ENCODE data around the gene UGT1A9.

The UGT1A9 gene

DNA sequence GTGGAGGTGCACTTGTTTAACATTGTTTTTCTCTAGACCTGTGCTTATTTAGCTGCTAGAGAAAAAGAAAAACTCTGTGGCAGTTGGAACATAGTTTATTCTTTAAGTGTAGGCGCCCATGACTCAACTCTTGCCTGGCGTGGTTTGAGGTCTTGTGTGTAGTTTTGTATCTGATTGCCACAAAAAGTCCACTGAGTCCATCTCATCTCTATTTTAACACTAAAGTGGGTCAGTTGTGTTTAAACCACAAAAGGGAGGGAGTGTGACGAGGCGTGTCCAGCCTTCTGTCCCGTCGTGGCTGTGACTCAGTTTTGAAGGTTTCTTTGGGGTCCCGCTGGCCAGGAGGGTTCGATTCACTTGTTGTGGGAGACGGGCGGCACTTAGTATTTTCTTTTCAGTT is 15.3 kb upstream of the UGT1A9 start:
- FAIRE-seq (no peak), DNase-seq (ENCODE audit: insufficient read length) (no peak)
- TF ChIP-seq TAF1 (IDR thresholded peaks at IDR 0.05; ENCODE audit: borderline replicate concordance, low read depth, low read length) (no peak), POLR2A (IDR thresholded peaks at IDR 0.05; ENCODE audit: low read depth, low read length) (no peak), POLR2AphosphoS5 (IDR thresholded peaks at IDR 0.05; ENCODE audit: low read depth, low read length) (no peak)

DNA sequence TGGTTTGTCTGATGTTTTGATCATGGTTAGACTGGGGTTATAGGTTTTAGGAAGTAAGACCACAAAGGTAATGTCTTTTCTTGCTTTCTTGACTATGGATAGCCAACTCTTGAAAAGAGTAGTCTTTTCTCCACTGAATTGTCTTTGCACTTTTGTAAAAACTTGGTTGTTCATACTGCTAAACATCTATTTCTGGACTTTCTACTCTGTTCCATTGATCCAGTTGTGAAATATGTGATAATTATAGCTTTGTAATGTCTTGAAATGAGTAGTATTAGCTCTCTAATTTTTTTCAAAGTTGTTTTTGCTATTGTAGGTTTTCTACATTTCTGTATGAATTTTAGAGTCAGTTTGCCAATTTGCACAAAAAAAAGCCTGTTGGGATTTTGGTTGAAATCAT is 13.1 kb upstream of the UGT1A9 start:
- no peak for FAIRE-seq
- TF ChIP-seq TAF1 (IDR thresholded peaks at IDR 0.05; ENCODE audit: borderline replicate concordance, low read depth, low read length) (no peak), POLR2A (IDR thresholded peaks at IDR 0.05; ENCODE audit: low read depth, low read length) (no peak), POLR2AphosphoS5 (IDR thresholded peaks at IDR 0.05; ENCODE audit: low read depth, low read length) (no peak)
- DNase-seq (ENCODE audit: insufficient read length) = no peak

DNA sequence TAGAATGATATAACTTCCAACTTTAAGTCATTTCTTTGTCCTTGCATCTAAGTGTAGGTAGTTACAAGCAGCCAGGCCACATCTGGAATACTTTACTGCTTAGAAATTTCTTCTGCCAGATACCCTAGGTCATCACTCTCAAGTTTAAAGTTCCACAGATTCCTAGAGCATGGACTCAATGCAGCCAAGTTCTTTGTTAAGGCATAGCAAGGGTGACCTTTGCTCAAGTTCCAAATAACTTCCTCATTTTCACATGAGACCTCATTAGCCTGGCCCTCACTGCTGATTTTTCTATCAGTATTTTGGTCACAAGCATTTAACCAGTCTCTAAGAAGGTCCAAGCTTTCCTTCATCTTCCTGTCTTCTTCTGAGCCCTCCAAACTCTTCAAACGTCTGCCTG is 7.8 kb upstream of the UGT1A9 start:
- DNase-seq (ENCODE audit: insufficient read length) = no peak
- FAIRE-seq = no peak
- TF ChIP-seq POLR2A (IDR thresholded peaks at IDR 0.05; ENCODE audit: low read depth, low read length) (no peak), TAF1 (IDR thresholded peaks at IDR 0.05; ENCODE audit: borderline replicate concordance, low read depth, low read length) (no peak), POLR2AphosphoS5 (IDR thresholded peaks at IDR 0.05; ENCODE audit: low read depth, low read length) (no peak)

DNA sequence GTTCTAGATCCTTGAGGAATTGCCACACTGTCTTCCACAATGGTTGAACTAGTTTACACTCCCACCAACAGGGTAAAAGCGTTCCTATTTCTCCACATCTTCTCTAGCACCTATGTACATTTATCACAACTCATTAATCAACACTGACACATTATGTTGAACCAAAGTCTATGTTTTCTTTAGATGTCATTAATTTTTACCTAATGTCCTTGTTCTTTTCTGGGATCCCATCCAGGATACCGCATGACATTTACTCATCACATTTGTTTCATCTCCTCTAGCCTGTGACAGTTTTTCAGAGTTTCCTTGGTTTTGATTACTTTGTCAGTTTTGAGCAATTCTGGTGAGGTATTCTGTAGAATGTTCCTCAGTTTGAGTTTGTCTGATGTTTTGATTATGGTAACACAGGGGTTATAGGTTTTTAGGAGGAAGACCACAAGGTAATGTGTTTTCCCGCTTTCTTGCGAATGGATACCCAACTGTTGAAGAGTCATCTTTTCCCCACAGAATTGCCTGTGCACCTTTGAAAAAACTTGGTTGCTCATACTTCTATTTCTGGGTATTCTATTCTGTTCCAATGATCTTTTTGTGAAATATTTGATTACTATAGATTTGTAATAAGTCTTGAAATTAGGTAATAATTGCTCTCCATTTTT is 3.0 kb upstream of the UGT1A9 start:
- FAIRE-seq = no peak
- no peak for TF ChIP-seq TAF1 (IDR thresholded peaks at IDR 0.05; ENCODE audit: borderline replicate concordance, low read depth, low read length)
- no peak for TF ChIP-seq POLR2AphosphoS5 (IDR thresholded peaks at IDR 0.05; ENCODE audit: low read depth, low read length)
- TF ChIP-seq POLR2A (IDR thresholded peaks at IDR 0.05; ENCODE audit: low read depth, low read length) = no peak
- no peak for DNase-seq (ENCODE audit: insufficient read length)

DNA sequence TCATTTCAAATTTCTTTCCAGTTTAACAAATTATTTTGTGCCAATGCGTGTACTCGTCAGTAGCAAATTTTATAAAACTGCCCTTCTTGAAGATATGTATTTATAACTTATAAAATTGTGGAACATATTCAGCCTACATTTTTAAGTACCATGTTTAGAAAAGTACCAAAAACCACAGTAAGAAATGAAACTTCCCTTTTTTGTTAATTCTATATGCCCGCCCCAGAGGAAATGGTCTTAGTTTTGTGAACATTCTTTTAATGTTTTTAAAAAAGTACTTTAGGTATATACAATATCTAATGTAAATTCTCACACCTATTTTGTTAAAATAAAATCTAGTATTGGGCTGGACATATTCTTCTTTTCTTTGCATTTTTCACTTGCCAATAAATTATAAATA is 1.2 kb downstream of the UGT1A9 start:
- FAIRE-seq = no peak
- no peak for DNase-seq (ENCODE audit: insufficient read length)

DNA sequence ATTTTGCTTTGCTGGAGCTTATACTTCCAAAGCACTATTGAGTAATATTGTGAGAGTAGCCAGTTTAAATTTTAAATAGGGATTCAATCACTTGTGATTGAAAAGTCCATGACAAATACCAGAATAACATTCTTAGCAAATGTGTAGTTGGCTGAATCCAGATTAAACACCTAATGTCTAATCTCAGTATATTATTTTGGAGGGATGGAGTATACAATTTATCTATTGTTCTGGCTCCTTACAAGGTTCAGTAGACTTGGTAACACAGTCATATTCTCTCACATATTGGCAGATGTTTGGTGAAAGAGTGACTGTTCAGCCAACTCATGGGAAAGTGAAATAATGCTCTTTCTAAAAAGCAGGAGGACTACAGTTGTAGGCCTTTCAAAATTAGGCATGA is 2.2 kb downstream of the UGT1A9 start:
- DNase-seq (ENCODE audit: insufficient read length) = no peak
- no peak for TF ChIP-seq TAF1 (IDR thresholded peaks at IDR 0.05; ENCODE audit: borderline replicate concordance, low read depth, low read length)
- TF ChIP-seq POLR2A (IDR thresholded peaks at IDR 0.05; ENCODE audit: low read depth, low read length) = no peak
- no peak for TF ChIP-seq POLR2AphosphoS5 (IDR thresholded peaks at IDR 0.05; ENCODE audit: low read depth, low read length)
- no peak for FAIRE-seq

More for the DNA sequence above, 1.2 kb downstream of the UGT1A9 start:
- TF ChIP-seq POLR2A (IDR thresholded peaks at IDR 0.05; ENCODE audit: low read depth, low read length) (no peak), TAF1 (IDR thresholded peaks at IDR 0.05; ENCODE audit: borderline replicate concordance, low read depth, low read length) (no peak), POLR2AphosphoS5 (IDR thresholded peaks at IDR 0.05; ENCODE audit: low read depth, low read length) (no peak)

DNA sequence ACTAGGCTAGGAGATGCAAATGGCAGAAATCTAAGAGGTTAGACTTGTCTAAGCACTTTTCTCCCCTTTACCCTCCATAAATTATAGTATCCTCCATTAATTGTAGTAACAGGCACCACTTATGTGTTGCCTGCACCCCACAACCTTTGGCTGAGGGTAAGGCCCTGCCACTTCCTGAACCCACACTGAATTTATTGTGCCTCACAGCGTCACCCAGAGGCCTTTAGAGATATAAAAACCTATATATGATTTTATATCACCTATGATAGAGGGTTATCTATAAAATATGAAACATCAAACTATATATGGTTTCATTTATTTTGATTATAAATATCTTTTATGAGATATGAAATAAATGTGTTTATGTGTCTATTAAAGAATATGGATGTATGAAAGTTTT is 2.6 kb downstream of the UGT1A9 start:
- TF ChIP-seq POLR2A (IDR thresholded peaks at IDR 0.05; ENCODE audit: low read depth, low read length) (no peak), POLR2AphosphoS5 (IDR thresholded peaks at IDR 0.05; ENCODE audit: low read depth, low read length) (no peak), TAF1 (IDR thresholded peaks at IDR 0.05; ENCODE audit: borderline replicate concordance, low read depth, low read length) (no peak)
- DNase-seq (ENCODE audit: insufficient read length) = no peak
- no peak for FAIRE-seq

DNA sequence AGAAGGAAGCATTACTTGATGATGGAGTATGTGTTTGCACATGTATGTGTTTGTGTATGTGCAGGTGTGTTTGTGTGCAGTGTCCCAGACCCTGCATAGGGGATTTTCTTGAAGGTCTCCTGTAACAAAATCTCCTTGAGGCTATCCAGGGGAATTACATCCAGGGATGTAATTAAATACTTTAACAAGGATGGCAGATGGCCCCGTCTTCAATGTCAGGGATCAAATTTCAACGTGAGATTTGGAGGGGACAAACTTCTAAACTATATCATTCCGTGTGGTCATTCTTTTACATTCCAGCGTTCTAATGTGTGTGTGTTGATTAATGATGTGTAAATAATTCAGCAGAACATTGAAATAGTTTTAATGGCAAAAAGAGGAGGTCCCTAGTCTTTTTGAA is 3.3 kb downstream of the UGT1A9 start:
- no peak for DNase-seq (ENCODE audit: insufficient read length)
- no peak for TF ChIP-seq POLR2A (IDR thresholded peaks at IDR 0.05; ENCODE audit: low read depth, low read length)
- TF ChIP-seq POLR2AphosphoS5 (IDR thresholded peaks at IDR 0.05; ENCODE audit: low read depth, low read length) = no peak
- no peak for TF ChIP-seq TAF1 (IDR thresholded peaks at IDR 0.05; ENCODE audit: borderline replicate concordance, low read depth, low read length)
- no peak for FAIRE-seq

DNA sequence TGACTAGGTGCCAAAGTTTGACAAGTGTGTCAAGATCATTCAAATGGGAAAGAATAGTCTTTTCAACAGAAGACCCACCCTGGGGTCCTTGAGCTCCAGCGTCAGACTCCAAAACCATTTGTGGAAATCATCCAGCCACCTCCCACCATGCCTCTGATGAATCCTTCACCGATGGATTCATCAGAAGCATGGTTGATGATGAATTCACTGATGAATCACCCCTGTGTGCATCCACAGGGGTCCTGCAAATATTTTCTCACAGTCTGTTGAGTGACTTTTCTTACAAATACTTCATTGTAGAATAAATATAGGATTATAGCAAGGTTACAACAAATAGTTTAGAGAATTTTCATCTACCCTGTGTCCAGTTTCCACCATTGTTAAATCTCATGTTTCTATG is 4.3 kb downstream of the UGT1A9 start:
- TF ChIP-seq POLR2AphosphoS5 (IDR thresholded peaks at IDR 0.05; ENCODE audit: low read depth, low read length) = no peak
- no peak for TF ChIP-seq POLR2A (IDR thresholded peaks at IDR 0.05; ENCODE audit: low read depth, low read length)
- no peak for TF ChIP-seq TAF1 (IDR thresholded peaks at IDR 0.05; ENCODE audit: borderline replicate concordance, low read depth, low read length)
- DNase-seq (ENCODE audit: insufficient read length) = no peak
- no peak for FAIRE-seq

DNA sequence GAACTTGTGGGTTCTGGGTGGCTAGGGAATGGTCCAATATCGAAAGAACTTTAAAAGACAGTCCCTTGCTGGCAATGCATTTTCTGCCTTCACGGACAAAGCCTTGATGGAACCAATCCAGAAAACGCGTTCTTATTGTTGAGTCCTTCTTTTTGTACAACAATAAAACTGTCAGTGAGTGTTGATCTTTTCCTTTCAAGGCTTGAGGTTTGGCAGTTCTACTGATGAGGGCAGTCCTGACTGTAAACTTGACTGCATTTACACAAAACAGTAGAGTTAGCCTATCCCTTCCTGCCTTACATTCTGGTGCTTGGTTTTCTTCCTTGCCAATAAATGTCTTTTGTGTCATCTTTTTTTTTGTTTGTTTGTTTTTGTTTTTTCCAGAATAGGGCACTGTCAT is 7.5 kb downstream of the UGT1A9 start:
- no peak for TF ChIP-seq TAF1 (IDR thresholded peaks at IDR 0.05; ENCODE audit: borderline replicate concordance, low read depth, low read length)
- TF ChIP-seq POLR2A (IDR thresholded peaks at IDR 0.05; ENCODE audit: low read depth, low read length) = no peak
- TF ChIP-seq POLR2AphosphoS5 (IDR thresholded peaks at IDR 0.05; ENCODE audit: low read depth, low read length) = no peak
- DNase-seq (ENCODE audit: insufficient read length) = no peak
- FAIRE-seq = no peak

DNA sequence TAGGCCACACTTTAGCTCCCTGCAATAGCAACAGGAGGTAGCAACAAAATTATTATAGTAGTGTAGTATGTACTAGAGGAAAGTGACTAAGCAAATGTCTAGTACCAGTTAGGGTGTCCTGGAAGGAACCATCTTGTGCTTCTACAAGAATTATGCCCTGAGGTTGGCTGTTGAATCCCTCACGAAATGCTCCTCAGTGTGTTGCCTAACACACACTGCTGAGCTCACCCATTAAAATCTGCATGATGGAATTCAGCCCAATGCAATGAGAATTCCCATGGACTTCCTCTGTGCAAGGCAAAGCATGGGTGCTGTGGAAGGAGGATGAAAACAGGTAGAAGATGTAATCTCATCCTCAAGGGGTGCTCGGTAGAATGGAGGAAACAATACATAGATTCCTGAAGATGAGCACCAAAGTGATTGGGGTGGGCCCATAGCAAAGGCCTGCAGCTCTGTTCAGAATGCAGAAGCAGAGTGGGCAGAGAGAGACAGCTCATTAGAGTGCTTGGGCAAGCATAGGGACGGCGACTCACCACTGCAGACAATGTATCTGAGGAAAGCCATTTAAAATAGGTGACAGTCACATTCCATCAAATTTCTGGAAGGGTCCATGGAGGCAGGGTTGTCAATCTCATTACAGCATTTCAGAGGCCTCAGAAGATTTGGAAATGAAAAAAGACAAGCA is 8.8 kb downstream of the UGT1A9 start:
- no peak for TF ChIP-seq POLR2AphosphoS5 (IDR thresholded peaks at IDR 0.05; ENCODE audit: low read depth, low read length)
- no peak for TF ChIP-seq TAF1 (IDR thresholded peaks at IDR 0.05; ENCODE audit: borderline replicate concordance, low read depth, low read length)
- no peak for TF ChIP-seq POLR2A (IDR thresholded peaks at IDR 0.05; ENCODE audit: low read depth, low read length)
- FAIRE-seq (no peak), DNase-seq (ENCODE audit: insufficient read length) (no peak)

DNA sequence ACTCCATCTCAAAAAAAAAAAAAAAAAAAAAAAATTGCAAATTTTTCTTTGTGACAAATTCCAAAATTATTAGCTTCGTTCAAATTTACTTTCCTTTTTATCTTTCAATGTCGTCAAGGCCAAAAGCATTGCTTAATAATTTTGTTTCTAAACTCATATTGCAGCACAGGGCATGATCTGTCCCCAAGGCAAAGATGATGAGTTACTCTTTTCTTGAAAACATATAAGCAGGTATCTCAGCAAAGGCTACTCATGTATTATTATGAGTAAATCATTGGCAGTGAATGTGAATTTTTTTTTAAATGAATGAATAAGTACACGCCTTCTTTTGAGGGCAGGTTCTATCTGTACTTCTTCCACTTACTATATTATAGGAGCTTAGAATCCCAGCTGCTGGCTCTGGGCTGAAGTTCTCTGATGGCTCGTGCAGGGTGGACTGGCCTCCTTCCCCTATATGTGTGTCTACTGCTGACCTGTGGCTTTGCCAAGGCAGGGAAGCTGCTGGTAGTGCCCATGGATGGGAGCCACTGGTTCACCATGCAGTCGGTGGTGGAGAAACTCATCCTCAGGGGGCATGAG is 9.9 kb downstream of the UGT1A9 start, which contains the start of gene UGT1A7:
Gene UGT1A7, plus strand, starts transcription at position 381 of the 579 bp plus-strand sequence. Its CDS starts 37 bp downstream, at position 418.
- no peak for TF ChIP-seq TAF1 (IDR thresholded peaks at IDR 0.05; ENCODE audit: borderline replicate concordance, low read depth, low read length)
- TF ChIP-seq POLR2A (IDR thresholded peaks at IDR 0.05; ENCODE audit: low read depth, low read length) = no peak
- TF ChIP-seq POLR2AphosphoS5 (IDR thresholded peaks at IDR 0.05; ENCODE audit: low read depth, low read length) = no peak
- FAIRE-seq (no peak), DNase-seq (ENCODE audit: insufficient read length) (no peak)
